ENCODE data around the gene CARHSP1.

GRCh38 chr16:8889893-8890548 is 21.2 kb upstream of the CARHSP1 start:
- TF ChIP-seq EP300 (IDR thresholded peaks at IDR 0.05) (no peak), POLR2A (IDR thresholded peaks at IDR 0.05) (no peak)
